HG03064 (cell line): Measurements from ENCODE around the gene CLCN4.
A peak's percentile ranks its signal among the peaks of the same experiment; 100 is the strongest.

Experiments
- ATAC-seq: cut with Tn5 transposase; IDR thresholded peaks from one replicate; pipeline ENCODE4 v1.9.1; 2021; ENCODE audit warnings: low read depth; ENCODE audit not compliant: unreplicated experiment

CLCN4 gene

DNA sequence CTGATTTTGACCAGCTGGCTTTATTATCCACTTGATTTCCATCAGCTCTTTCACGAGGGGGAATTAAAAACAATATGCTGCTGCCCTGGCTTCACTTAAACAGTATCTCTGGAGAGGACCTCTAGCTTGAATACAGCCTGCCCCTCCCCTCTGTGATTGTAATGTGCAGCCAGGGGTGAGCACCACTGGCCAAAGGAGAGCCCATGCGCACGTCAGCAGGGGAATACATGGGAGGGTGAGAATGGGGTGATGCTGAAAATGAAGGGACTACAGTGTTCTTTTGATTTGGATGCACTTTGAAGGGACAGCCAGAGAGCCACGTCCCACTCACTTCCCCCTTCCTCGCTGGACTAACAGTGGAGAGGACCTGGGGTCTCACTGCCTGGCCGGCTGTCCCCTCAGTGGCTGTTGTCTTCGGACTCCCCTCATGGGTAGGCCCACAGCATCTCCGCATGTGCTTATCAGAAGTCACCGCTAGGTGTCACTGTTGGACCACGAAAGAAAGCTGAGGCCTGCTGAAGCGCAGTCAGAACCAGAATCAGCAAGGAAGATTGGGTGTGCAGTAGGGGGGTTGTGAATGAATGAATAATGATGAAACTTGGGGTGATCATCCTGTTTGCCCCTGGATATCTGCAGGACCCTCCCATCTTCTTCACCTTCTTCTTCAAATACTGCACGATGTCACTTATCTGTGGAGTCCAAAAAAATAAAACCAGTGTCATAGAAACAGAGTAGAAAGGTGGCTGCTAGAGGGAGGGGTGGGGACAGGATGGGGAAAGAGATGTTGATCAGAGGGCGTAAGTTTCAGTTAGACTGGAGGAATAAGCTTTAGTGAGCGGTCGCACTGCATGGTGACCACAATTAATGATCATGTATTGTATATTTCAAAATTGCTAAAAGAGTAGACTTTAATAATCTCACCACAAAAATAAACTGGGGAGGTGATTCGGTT lies 32.8 kb downstream of the CLCN4 start:
- ATAC-seq: peak; percentile 56

DNA sequence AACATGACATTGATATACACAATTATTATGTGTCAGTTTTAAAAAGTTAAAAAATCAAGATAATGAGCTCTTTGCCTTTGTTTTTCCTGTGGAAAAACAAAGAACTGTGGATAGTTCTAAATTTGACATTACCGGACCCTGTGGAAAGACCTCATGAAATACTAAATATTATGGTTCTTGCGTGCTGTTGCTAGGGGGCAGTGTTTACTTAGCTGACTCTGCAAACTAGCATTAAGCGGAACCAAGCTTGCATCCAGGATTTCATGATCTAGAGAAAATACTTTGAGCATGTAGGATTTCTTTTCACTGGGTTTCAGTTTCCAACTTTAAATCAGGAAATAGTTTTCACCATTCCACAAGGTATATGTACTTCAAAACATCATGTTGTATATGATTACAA lies 33.6 kb downstream of the CLCN4 start:
- no peak for ATAC-seq

DNA sequence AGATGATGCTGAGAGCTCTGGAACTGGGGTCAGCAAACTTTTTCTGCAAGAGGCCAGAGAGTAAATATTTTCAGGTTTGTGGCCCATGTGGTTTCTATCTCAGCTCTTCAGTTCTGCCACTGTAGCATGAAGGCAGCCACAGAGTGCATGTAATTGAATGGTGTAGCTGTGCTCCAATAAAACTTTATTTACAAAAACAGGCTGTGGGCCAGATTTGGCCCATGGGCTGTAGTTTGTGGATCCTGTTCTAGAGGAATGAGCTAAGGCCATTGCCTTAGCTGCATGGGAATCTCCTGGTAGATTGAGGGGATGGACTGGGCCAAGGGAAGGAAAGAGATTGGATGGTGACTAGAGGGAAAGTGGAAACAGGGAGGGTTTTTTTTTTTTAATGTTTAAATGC lies 36.8 kb downstream of the CLCN4 start:
- no peak for ATAC-seq

- no peak for ATAC-seq
Measured at GRCh38 chrX:10195425-10195824, 38.6 kb downstream of the CLCN4 start.

DNA sequence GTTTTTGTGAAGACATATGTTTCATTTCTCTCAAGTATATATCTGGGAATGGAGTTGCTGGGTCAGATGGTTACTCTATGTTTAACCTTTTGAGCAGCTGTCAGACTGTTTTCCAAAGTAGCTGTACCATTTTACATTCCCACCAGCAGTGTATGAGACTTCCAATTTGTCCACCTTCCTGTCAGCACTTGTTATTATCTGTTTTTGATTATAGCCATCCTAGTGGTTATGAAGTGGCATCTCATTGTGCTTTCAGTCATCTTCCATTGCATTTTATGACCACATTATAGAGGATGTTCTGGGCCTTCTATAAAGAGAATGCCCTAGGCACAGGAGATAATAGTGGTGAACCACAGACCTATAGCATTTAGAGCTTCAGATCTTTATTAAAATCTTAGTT lies 39.2 kb downstream of the CLCN4 start:
- ATAC-seq: no peak

- ATAC-seq: no peak
Measured at GRCh38 chrX:10197279-10198210, 40.8 kb downstream of the CLCN4 start.

DNA sequence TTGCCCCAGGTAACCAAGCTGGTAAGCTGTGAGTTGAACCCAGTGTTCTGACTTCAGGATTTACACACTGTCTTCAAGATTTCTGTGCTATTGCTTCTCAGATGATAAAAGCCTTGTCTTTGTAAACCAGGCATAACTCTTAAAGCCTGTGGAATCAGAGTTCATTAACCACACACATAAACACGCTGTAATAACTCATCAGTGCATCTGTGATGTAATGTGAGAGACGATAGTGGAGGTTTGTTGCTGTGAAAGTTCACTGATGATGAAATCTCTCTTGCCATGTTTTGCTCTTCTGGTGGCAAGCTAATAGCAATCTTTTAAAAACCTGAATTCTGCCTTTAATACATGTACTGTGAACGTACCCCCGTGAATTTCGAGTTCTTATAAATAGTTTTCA lies 41.5 kb downstream of the CLCN4 start:
- no peak for ATAC-seq

- ATAC-seq: no peak
Measured at GRCh38 chrX:10199212-10199611, 42.4 kb downstream of the CLCN4 start.

DNA sequence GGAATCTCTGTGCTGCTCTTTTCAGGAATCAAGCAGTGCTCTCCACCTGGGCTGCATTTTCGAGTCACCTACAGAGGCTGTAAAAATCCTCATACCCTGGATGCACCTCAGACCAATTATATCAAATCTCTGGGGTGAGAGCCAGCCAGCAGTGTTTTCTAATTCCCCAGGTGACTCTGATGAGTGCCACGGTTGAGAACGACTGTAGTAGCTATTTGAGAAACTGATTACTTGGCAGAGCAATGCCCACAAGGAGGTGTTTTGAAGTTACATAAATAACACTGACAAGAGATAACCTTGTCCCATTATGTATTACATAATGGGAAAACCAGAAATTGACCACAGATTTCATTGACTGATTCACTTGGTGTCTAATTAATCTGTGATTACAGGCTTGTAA lies 46.8 kb downstream of the CLCN4 start:
- no peak for ATAC-seq

DNA sequence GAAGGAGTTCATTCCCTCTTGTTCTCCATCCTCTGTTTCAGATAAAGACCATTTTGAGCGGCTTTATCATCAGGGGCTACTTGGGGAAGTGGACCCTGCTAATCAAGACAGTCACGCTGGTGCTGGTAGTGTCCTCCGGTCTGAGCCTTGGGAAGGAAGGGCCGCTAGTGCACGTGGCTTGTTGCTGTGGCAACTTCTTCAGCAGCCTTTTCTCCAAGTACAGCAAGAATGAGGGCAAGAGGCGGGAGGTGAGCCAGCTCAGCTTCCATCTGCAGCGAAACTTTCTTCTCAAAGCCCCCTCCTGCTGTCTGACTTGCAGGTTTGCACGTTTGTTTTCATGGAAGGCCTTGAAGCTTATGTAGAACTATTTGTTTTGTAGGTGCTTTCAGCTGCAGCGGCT lies 49.5 kb downstream of the CLCN4 start:
- ATAC-seq: no peak

GRCh38 chrX:10208281-10208856 lies 51.6 kb downstream of the CLCN4 start:
- no peak for ATAC-seq

DNA sequence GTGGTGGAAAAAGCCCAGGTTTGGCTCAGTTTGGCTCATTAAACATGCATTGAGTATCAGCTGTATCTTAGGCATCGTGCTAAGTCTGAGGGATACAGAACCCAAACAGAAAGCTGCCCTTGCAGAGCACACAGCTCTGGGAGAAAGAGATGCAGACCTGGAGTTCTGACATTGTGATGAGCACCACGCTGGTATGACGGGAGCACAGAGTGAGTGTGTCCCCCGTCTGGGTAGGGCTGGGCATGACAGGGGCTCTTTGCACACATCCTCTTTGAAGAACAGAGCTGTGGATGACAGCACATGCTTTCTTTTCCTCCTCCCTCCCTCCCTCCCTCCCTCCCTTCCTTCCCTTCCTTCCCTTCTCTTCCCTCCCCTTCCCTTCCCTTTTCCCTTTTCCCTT lies 52.2 kb downstream of the CLCN4 start:
- no peak for ATAC-seq

DNA sequence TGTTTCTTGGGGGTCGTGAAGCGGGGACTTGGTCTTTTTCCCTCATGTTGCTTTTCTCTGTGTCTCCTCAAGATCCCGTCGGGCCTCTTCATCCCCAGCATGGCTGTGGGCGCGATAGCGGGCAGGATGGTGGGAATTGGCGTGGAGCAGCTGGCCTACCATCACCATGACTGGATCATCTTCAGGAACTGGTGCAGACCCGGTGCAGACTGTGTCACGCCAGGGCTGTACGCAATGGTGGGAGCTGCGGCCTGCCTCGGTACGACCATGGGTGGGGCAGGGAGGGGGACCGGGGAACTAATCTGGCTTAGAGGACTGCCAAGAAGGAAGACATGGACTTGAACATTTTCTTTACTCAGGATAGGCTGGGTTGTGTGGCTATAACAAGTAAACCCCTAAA lies 55.6 kb downstream of the CLCN4 start:
- no peak for ATAC-seq

GRCh38 chrX:10213716-10214115 lies 56.9 kb downstream of the CLCN4 start:
- ATAC-seq: no peak

DNA sequence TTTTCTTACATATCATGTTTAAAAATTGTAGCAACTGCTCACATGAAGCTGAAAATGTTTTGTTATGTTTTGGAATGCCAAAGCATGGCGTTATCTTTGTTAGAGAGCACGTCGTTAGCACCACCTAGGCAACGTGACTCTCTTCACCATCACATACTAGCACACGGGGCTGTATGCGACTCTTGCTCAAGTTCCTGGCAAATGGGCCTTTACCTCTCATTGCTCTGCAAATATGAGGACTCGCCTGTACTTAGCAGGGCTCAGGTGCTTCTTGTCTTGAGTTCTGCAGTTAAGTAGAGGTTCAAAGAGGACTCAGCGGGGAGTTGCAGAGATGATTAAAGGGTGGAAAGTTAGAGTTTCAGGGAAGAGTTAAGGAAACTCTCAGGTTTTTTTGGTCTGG lies 59.4 kb downstream of the CLCN4 start:
- no peak for ATAC-seq

DNA sequence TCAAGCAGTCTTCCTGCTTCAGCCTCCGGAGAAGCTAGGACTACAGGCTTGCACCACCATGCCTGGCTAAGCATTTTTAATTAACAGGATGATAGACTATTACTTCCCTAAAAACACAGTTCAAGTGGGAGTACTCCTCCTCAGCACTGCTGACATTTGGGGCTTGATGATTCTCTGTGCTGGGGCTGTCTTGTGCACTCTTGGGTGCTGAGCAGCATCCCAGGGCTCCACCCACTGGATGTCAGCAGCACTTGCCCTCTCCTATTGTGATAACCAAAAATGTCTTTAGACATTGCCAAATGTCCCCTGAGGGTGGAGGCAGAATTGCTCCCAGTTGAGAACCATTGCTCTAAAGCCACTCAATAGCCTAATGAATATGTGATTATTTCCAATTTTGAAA lies 60.4 kb downstream of the CLCN4 start:
- no peak for ATAC-seq

- no peak for ATAC-seq
Measured at GRCh38 chrX:10221651-10222050, 64.9 kb downstream of the CLCN4 start.

DNA sequence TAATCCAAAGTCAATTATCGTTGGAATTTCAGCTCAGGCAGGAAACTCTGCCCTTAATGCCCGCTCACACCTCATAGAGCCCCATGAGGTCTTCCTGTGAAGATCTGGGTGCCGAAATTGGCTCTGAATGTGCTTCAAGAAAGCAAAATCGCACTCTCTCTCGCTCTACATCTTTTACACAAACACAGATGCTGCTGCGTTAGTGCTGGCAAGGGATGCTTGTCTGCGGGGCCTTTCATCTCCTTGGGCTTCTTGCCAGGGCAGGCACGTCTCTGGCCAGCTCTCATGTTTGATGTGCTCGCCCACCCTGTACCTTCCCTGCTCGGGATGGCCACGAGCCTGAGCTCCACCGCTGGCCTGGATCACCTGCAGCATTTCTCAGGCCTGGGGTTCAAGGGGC lies 66.5 kb downstream of the CLCN4 start:
- ATAC-seq: no peak

DNA sequence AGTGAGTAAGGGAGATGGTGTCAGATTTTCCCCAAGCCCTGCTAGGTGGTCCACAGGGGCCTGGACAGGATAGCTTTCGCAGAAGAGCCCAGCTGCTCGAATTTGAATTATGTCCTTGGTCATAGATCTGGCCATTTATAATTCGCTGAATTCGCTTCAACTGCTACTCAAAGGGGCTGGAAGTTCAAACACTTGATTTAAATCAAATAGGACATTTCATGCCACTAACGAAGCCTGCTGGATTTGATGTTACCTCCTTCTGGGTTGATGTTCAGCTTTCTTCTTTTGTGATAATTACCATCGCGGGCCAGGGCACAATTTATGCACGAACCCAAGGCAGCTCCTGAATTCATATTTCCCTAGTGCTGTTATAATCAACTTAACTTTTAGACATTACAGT lies 67.0 kb downstream of the CLCN4 start:
- no peak for ATAC-seq

GRCh38 chrX:10230222-10230621 lies 73.4 kb downstream of the CLCN4 start:
- no peak for ATAC-seq

- ATAC-seq: no peak
Measured at GRCh38 chrX:10231461-10231860, 74.7 kb downstream of the CLCN4 start.
